ENCODE results near the gene LGR5.

Gene LGR5

DNA sequence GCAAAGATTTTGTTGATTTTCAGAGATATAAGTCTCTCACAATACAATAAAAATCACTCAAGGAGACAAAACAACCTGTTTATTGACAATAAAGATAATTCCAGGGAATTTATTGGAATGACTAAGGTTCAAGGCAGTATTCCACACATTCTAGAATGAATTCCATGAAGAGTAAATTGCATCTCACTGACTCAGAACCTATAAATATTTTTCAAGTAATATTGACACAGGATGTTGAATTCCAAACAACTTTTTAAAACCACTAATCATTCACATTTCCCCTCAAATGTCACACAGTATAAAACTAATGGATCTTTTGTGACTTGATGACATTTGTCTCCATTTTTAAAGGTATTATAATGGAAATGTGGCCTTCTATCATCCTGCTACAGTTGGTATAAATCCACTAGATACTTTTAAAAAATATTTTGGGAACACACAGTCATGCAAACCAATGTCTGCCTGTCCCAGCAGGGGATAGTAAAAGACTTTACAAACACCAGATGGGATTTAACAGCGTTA, 42.1 kb upstream of the LGR5 start:
- H3K27me3 ChIP-seq (ENCODE audit: low read length): no peaks in the 10 kb centered on the region
- TF ChIP-seq, protein P1, sequence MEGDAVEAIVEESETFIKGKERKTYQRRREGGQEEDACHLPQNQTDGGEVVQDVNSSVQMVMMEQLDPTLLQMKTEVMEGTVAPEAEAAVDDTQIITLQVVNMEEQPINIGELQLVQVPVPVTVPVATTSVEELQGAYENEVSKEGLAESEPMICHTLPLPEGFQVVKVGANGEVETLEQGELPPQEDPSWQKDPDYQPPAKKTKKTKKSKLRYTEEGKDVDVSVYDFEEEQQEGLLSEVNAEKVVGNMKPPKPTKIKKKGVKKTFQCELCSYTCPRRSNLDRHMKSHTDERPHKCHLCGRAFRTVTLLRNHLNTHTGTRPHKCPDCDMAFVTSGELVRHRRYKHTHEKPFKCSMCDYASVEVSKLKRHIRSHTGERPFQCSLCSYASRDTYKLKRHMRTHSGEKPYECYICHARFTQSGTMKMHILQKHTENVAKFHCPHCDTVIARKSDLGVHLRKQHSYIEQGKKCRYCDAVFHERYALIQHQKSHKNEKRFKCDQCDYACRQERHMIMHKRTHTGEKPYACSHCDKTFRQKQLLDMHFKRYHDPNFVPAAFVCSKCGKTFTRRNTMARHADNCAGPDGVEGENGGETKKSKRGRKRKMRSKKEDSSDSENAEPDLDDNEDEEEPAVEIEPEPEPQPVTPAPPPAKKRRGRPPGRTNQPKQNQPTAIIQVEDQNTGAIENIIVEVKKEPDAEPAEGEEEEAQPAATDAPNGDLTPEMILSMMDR (IDR thresholded peaks at IDR 0.05; ENCODE audit: insufficient read depth, low read length, poor library complexity, severe bottlenecking): no peak
- TF ChIP-seq EZH2phosphoT487 (conservative IDR thresholded peaks at IDR 0.05; ENCODE audit: low read length): no peak
- H3F3A ChIP-seq (ENCODE audit: insufficient read depth): no peaks in the 10 kb centered on the region
- H4K20me1 ChIP-seq (ENCODE audit: low read depth, low read length): no peaks in the 10 kb centered on the region
- no peak overlapping the region for H3K9ac ChIP-seq (ENCODE audit: low read length)
- H3K79me2 ChIP-seq (ENCODE audit: insufficient read depth, low read length): no peaks in the 10 kb centered on the region
- H3K9me2 ChIP-seq (replicated peaks; ENCODE audit: insufficient read depth, low read length): no peaks in the 10 kb centered on the region
- no peak overlapping the region for H3K27ac ChIP-seq (ENCODE audit: low read depth, low read length)
- H3K36me3 ChIP-seq (ENCODE audit: low read length): no peaks in the 10 kb centered on the region
- H3K9me3 ChIP-seq (ENCODE audit: insufficient read depth, low read length): no peaks in the 10 kb centered on the region
- H3K4me3 ChIP-seq (ENCODE audit: insufficient read depth, low read length, poor library complexity, severe bottlenecking): no peak overlapping the region
- no peak overlapping the region for H3K4me2 ChIP-seq (ENCODE audit: low read depth, low read length, poor library complexity, severe bottlenecking)
- H2AFZ ChIP-seq (ENCODE audit: low read depth, low read length, severe bottlenecking): no peak overlapping the region

DNA sequence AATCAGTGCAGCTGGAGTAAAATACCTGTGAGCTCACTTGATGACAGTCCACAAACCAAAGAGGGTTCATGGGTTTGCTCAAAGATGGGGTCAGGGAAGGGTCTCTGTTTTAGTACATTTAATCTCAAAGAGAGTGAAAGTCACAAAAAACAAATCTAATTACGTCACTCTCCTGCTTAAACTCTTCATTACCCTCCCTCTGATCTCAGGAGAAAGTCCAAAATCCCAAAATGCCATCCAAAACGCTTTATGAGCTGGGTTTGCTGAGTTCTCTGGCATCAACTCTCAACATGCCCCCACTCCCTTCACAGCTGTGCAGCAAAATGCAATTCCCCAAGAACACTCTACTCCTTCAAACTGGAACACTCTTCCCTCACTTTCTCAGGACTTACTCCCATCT, 40.4 kb upstream of the LGR5 start:
- no peaks in the 10 kb centered on the region for H3K9me3 ChIP-seq (ENCODE audit: insufficient read depth, low read length)
- no peak overlapping the region for H3K27ac ChIP-seq (ENCODE audit: low read depth, low read length)
- H3K9me2 ChIP-seq (replicated peaks; ENCODE audit: insufficient read depth, low read length): no peaks in the 10 kb centered on the region
- H3F3A ChIP-seq (ENCODE audit: insufficient read depth): no peaks in the 10 kb centered on the region
- H3K4me3 ChIP-seq (ENCODE audit: insufficient read depth, low read length, poor library complexity, severe bottlenecking): no peak overlapping the region
- no peak overlapping the region for H3K9ac ChIP-seq (ENCODE audit: low read length)
- no peaks in the 10 kb centered on the region for H3K36me3 ChIP-seq (ENCODE audit: low read length)
- H2AFZ ChIP-seq (ENCODE audit: low read depth, low read length, severe bottlenecking): no peak overlapping the region
- H3K4me2 ChIP-seq (ENCODE audit: low read depth, low read length, poor library complexity, severe bottlenecking): no peak overlapping the region
- TF ChIP-seq EZH2phosphoT487 (conservative IDR thresholded peaks at IDR 0.05; ENCODE audit: low read length): no peak
- TF ChIP-seq, protein P1 (IDR thresholded peaks at IDR 0.05; ENCODE audit: insufficient read depth, low read length, poor library complexity, severe bottlenecking): no peak
- H3K79me2 ChIP-seq (ENCODE audit: insufficient read depth, low read length): no peaks in the 10 kb centered on the region
- no peaks in the 10 kb centered on the region for H3K27me3 ChIP-seq (ENCODE audit: low read length)
- H4K20me1 ChIP-seq (ENCODE audit: low read depth, low read length): no peaks in the 10 kb centered on the region

DNA sequence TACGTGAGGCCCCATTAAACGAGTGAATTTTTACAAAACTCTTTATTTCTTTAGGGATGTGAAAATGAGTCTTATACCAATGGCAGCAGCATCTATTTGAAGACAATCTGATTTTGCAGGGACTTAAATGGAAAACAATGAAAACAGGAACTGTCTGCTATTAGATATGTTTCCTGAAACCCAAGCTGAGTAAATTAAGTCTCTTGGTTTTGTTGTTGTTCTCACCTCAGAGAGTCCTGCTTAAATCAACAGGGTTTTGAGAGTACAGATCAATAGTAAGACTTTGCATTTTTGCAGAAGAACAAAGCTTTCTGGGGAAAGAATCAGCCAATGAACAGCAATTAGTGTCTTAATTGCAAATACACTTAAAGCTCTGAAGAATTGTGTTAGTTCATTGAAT, 39.1 kb upstream of the LGR5 start:
- H3K27me3 ChIP-seq (ENCODE audit: low read length): no peaks in the 10 kb centered on the region
- H3K4me2 ChIP-seq (ENCODE audit: low read depth, low read length, poor library complexity, severe bottlenecking): no peak overlapping the region
- no peak overlapping the region for H3K4me3 ChIP-seq (ENCODE audit: insufficient read depth, low read length, poor library complexity, severe bottlenecking)
- no peak overlapping the region for H3K9ac ChIP-seq (ENCODE audit: low read length)
- no peaks in the 10 kb centered on the region for H3K9me2 ChIP-seq (replicated peaks; ENCODE audit: insufficient read depth, low read length)
- no peaks in the 10 kb centered on the region for H3F3A ChIP-seq (ENCODE audit: insufficient read depth)
- TF ChIP-seq, protein P1 (IDR thresholded peaks at IDR 0.05; ENCODE audit: insufficient read depth, low read length, poor library complexity, severe bottlenecking): no peak
- TF ChIP-seq EZH2phosphoT487 (conservative IDR thresholded peaks at IDR 0.05; ENCODE audit: low read length): no peak
- H3K27ac ChIP-seq (ENCODE audit: low read depth, low read length): no peak overlapping the region
- H3K36me3 ChIP-seq (ENCODE audit: low read length): no peaks in the 10 kb centered on the region
- no peak overlapping the region for H2AFZ ChIP-seq (ENCODE audit: low read depth, low read length, severe bottlenecking)
- no peaks in the 10 kb centered on the region for H3K79me2 ChIP-seq (ENCODE audit: insufficient read depth, low read length)
- H4K20me1 ChIP-seq (ENCODE audit: low read depth, low read length): no peaks in the 10 kb centered on the region
- no peaks in the 10 kb centered on the region for H3K9me3 ChIP-seq (ENCODE audit: insufficient read depth, low read length)

Data from SU-DHL-6 (cell line).